ENCODE data around the gene DCBLD1. TPM values are rescaled to one million over a fixed set of nuclear protein-coding genes. Genes with fewer than 3 reads are reported as not detected.

The DCBLD1 gene
- total and polyA plus RNA-seq, 2 of the 13 experiments (the other 11 are each of a cell fraction or from before 2014, with no cell fraction given), result 23.2 to 41.5 TPM

DNA sequence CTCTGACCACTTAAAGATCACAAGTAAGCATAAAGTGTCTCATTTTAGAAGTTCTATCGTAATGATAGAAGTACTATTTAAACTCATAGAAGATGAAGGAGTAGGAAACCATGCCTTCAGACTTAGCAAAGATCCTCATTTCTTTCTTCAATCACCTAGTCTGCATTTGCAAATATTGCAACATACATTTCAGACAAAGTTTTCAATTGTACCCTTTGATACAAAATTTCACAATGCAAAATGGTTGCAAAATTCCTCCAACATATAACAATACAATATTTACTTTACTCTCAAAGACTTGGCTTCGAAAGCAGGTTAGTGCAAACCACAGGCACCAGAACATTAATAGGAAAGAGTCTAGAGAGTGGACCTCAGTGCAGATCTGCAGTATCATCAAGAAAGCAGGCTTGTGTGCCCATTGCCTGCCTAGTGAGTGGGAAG lies 40.6 kb upstream of the DCBLD1 start (continued):
- TF ChIP-seq SETDB1 (CRISPR knock-in tag; IDR thresholded peaks at IDR 0.05; ENCODE audit: borderline replicate concordance), result no peak
- no peak for TF ChIP-seq ESRRA (CRISPR knock-in tag; IDR thresholded peaks at IDR 0.05; ENCODE audit: low read depth)
- no peak for TF ChIP-seq ZNF672 (CRISPR knock-in tag; IDR thresholded peaks at IDR 0.05)
- TF ChIP-seq ZNF124 (CRISPR knock-in tag; IDR thresholded peaks at IDR 0.05), result peak; percentile 89
- peak; percentile 89 for TF ChIP-seq PPARG (CRISPR knock-in tag; conservative IDR thresholded peaks at IDR 0.05)
- TF ChIP-seq ELF1 (CRISPR knock-in tag; IDR thresholded peaks at IDR 0.05), result no peak
- TF ChIP-seq ZNF232 (CRISPR knock-in tag; IDR thresholded peaks at IDR 0.05; ENCODE audit: borderline replicate concordance), result no peak
- 0 out of 2 replicates have a peak, but pooled peaks have one; percentile 25 for TF ChIP-seq CHD4 (IDR thresholded peaks at IDR 0.05; ENCODE audit: borderline replicate concordance, low read length)
- TF ChIP-seq NCOR1 (IDR thresholded peaks at IDR 0.05; ENCODE audit: borderline replicate concordance, low read length), result peak; percentile 98
- no peak for TF ChIP-seq TFAP4 (IDR thresholded peaks at IDR 0.05; ENCODE audit: borderline replicate concordance, low read depth)
- TF ChIP-seq ZNF235 (CRISPR knock-in tag; IDR thresholded peaks at IDR 0.05; ENCODE audit: borderline replicate concordance), result no peak
- no peak for TF ChIP-seq CENPBD1 (CRISPR knock-in tag; IDR thresholded peaks at IDR 0.05; ENCODE audit: borderline replicate concordance, low read depth)
- TF ChIP-seq REPIN1 (CRISPR knock-in tag; IDR thresholded peaks at IDR 0.05; ENCODE audit: borderline replicate concordance, low read depth), result peak; percentile 78
- TF ChIP-seq SNAPC2 (CRISPR knock-in tag; IDR thresholded peaks at IDR 0.05), result no peak
- TF ChIP-seq ZNF543 (CRISPR knock-in tag; IDR thresholded peaks at IDR 0.05), result no peak
- TF ChIP-seq GATAD2A (CRISPR knock-in tag; IDR thresholded peaks at IDR 0.05), result peak; percentile 100
- peak; percentile 95 for TF ChIP-seq ZNF331 (CRISPR knock-in tag; IDR thresholded peaks at IDR 0.05)
- TF ChIP-seq HNF1B (CRISPR knock-in tag; IDR thresholded peaks at IDR 0.05), result no peak
- peak; percentile 86 for TF ChIP-seq ZNF205 (CRISPR knock-in tag; IDR thresholded peaks at IDR 0.05)
- TF ChIP-seq ZNF451 (CRISPR knock-in tag; IDR thresholded peaks at IDR 0.05), result no peak
- no peak for TF ChIP-seq ZNF709 (CRISPR knock-in tag; IDR thresholded peaks at IDR 0.05)
- TF ChIP-seq ZNF33A (CRISPR knock-in tag; IDR thresholded peaks at IDR 0.05; ENCODE audit: borderline replicate concordance), result no peak
- no peak for TF ChIP-seq NR3C1 (CRISPR knock-in tag; IDR thresholded peaks at IDR 0.05)
- no peak for TF ChIP-seq HDAC6 (IDR thresholded peaks at IDR 0.05; ENCODE audit: low read depth, low read length)
- no peak for TF ChIP-seq ARNT2 (CRISPR knock-in tag; IDR thresholded peaks at IDR 0.05; ENCODE audit: low read depth)
- TF ChIP-seq, protein P1, sequence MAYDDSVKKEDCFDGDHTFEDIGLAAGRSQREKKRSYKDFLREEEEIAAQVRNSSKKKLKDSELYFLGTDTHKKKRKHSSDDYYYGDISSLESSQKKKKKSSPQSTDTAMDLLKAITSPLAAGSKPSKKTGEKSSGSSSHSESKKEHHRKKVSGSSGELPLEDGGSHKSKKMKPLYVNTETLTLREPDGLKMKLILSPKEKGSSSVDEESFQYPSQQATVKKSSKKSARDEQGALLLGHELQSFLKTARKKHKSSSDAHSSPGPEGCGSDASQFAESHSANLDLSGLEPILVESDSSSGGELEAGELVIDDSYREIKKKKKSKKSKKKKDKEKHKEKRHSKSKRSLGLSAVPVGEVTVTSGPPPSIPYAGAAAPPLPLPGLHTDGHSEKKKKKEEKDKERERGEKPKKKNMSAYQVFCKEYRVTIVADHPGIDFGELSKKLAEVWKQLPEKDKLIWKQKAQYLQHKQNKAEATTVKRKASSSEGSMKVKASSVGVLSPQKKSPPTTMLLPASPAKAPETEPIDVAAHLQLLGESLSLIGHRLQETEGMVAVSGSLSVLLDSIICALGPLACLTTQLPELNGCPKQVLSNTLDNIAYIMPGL (CRISPR knock-in tag; IDR thresholded peaks at IDR 0.05; ENCODE audit: borderline replicate concordance in 1 of 2, low read depth in 1 of 2), result peak in 1 of 2 experiments; percentile 25; a peak in 1 of 4 replicates
- no peak for TF ChIP-seq FOXC1 (CRISPR knock-in tag; IDR thresholded peaks at IDR 0.05; ENCODE audit: borderline replicate concordance)
